Lower lobe of right lung (tissue), 2 donors: ENCODE measurements around the gene DPP9. TPM values are rescaled to one million over a fixed set of nuclear protein-coding genes. Genes with fewer than 3 reads are reported as not detected.

Experiments used
- ATAC-seq, 2 donors: fragments of 200-7000 bp; cut with Tn5 transposase; one replicate each; pipeline ENCODE4 v1.9.1; 2020 to 2022; ENCODE audit warnings: mild to moderate bottlenecking in 2 of 2, moderate library complexity in 2 of 2
- DNase-seq: peaks from one replicate; pipeline ENCODE4 v3.0.0-alpha.2; 2020
- H3K27ac ChIP-seq: fragments of 200-600 bp; one replicate; pipeline ENCODE4 v1.8.0; 2022
- H3K27me3 ChIP-seq: fragments of 200-600 bp; one replicate; pipeline ENCODE4 v1.8.0; 2022; ENCODE audit warnings: low read depth
- H3K36me3 ChIP-seq: fragments of 200-600 bp; one replicate; pipeline ENCODE4 v1.8.0; 2022; ENCODE audit warnings: mild to moderate bottlenecking
- H3K4me1 ChIP-seq: fragments of 200-600 bp; one replicate; pipeline ENCODE4 v1.8.0; 2022
- H3K4me3 ChIP-seq: fragments of 200-600 bp; one replicate; pipeline ENCODE4 v1.8.0; 2022; ENCODE audit warnings: mild to moderate bottlenecking
- H3K9me3 ChIP-seq: fragments of 200-600 bp; one replicate; pipeline ENCODE4 v1.8.0; 2022
- CTCF ChIP-seq: fragments of 200-600 bp; IDR thresholded peaks from one replicate; pipeline ENCODE4 v1.8.0; 2022; ENCODE audit warnings: antibody characterized with exemption, mild to moderate bottlenecking
- intact Hi-C: fragments of 100-400 bp; cut with DNase I; formaldehyde crosslinking; loops from one replicate; pipeline ENCODE4 v1.11.0; 2022
- microRNA-seq: library from miRNA; unstranded; fragments of <30 nt; microRNA quantifications from one replicate; pipeline ENCODE4 v1.2.0, GENCODE V29; 2020; ENCODE audit warnings: borderline number of aligned reads
- total RNA-seq: library from RNA; stranded (reverse); fragmentation: NEBNext Ultra II Directional; extraction: Animal tissue kit (Norgen Biotek cat#: 25700); gene quantifications from one replicate; pipeline ENCODE4 v1.2.1, GENCODE V29; 2021
- donor health status: DM: no; HTN: yes; CAD: no; lungs with severe emphysema.

DPP9 gene
- total RNA-seq, 1 donor from 2014 or later, result 79.6 TPM

GRCh38 chr19:4638317-4638716 is 85.3 kb downstream of the DPP9 start:
- no peak for TF ChIP-seq CTCF
- intact Hi-C loops, result no loop called here

GRCh38 chr19:4636761-4637160 is 86.9 kb downstream of the DPP9 start:
- TF ChIP-seq CTCF, result no peak
- Histone ChIP-seq H3K36me3 (no peaks in the 10 kb centered on the region), H3K27me3 (no peaks in the 10 kb centered on the region), H3K9me3 (no peaks in the 10 kb centered on the region), H3K4me1 (peaks cover 35% of the 10 kb centered on the region), H3K4me3 (no peak overlapping the region), H3K27ac (no peak overlapping the region)
- intact Hi-C loops, result no loop called here
- DNase-seq (no peak), ATAC-seq (no peak)

More at GRCh38 chr19:4638317-4638716, 85.3 kb downstream of the DPP9 start:
- DNase-seq (no peak), ATAC-seq (no peak)
- Histone ChIP-seq H3K36me3 (no peaks in the 10 kb centered on the region), H3K9me3 (no peaks in the 10 kb centered on the region), H3K27me3 (no peaks in the 10 kb centered on the region), H3K4me1 (peaks cover 35% of the 10 kb centered on the region), H3K4me3 (peak overlapping the region; percentile 79), H3K27ac (peak overlapping the region; percentile 84)

GRCh38 chr19:4636151-4636717 is 87.4 kb downstream of the DPP9 start:
- ATAC-seq (peak; percentile 44 to 47), DNase-seq (peak; percentile 79)
- Histone ChIP-seq H3K4me3 (peak overlapping the region; percentile 63), H3K36me3 (no peaks in the 10 kb centered on the region), H3K9me3 (no peaks in the 10 kb centered on the region), H3K27ac (no peak overlapping the region), H3K27me3 (no peaks in the 10 kb centered on the region), H3K4me1 (peaks cover 35% of the 10 kb centered on the region)
- TF ChIP-seq CTCF, result peak; percentile 93
- intact Hi-C loops, result no loop called here

- no peak for TF ChIP-seq CTCF
- no peak for DNase-seq
- Histone ChIP-seq H3K9me3 (no peaks in the 10 kb centered on the region), H3K27ac (no peak overlapping the region), H3K4me3 (peak overlapping the region; percentile 63), H3K4me1 (peaks cover 35% of the 10 kb centered on the region), H3K27me3 (no peaks in the 10 kb centered on the region), H3K36me3 (no peaks in the 10 kb centered on the region)
- intact Hi-C loops, result no loop called here
- ATAC-seq, result no peak
These were observed 87.9 kb downstream of the DPP9 start for GRCh38 chr19:4635754-4636116.

GRCh38 chr19:4633140-4633967 is 90.3 kb downstream of the DPP9 start:
- peak; percentile 75 to 89 for ATAC-seq
- Histone ChIP-seq H3K27me3 (no peaks in the 10 kb centered on the region), H3K27ac (no peak overlapping the region), H3K9me3 (no peaks in the 10 kb centered on the region), H3K4me1 (peaks cover 16% of the 10 kb centered on the region), H3K4me3 (no peak overlapping the region), H3K36me3 (no peaks in the 10 kb centered on the region)
- TF ChIP-seq CTCF, result peak; percentile 77
- intact Hi-C loops, result no loop called here
- peak; percentile 77 for DNase-seq

Small RNA genes within 50 kb of the gene (microRNA-seq; reads per million reads assigned to microRNA genes)
- gene MIR7-3, result not detected

Other genes starting within 250 kb of the DPP9 start
- 4.6 TPM for gene PLIN4, start 205.4 kb downstream of the DPP9 start, total RNA-seq
- 19.9 TPM for gene PLIN5, start 188.6 kb downstream of the DPP9 start, total RNA-seq
- 14.9 TPM for gene LRG1, start 183.8 kb downstream of the DPP9 start, total RNA-seq
- 11.3 TPM for gene SEMA6B, start 164.2 kb downstream of the DPP9 start, total RNA-seq
- gene TNFAIP8L1, start 84.3 kb downstream of the DPP9 start, total RNA-seq, result 11.2 TPM
- gene MYDGF, start 53.5 kb downstream of the DPP9 start, total RNA-seq, result 91.6 TPM
- gene FEM1A, start 67.9 kb upstream of the DPP9 start, total RNA-seq, result 13.3 TPM
- 14.6 TPM for gene TICAM1, start 107.9 kb upstream of the DPP9 start, total RNA-seq
- gene PLIN3, start 143.8 kb upstream of the DPP9 start, total RNA-seq, result 44.5 TPM
- 0.83 TPM for gene ARRDC5, start 179.1 kb upstream of the DPP9 start, total RNA-seq
- 1.3 TPM for gene UHRF1, start 185.7 kb upstream of the DPP9 start, total RNA-seq
- 40.3 TPM for gene KDM4B, start 245.3 kb upstream of the DPP9 start, total RNA-seq